SK-N-DZ (cell line): ENCODE results near the gene FMOD. TPM values are rescaled to one million over a fixed set of nuclear protein-coding genes. Genes with fewer than 3 reads are reported as not detected.

Source experiments
- DNase-seq: peaks from one replicate; pipeline ENCODE4 v3.0.0-alpha.2; 2015; ENCODE audit warnings: low spot score
- polyA plus RNA-seq, 2 experiments: library from polyadenylated mRNA; depleted of rRNA; stranded (reverse); fragments of >200 nt; gene quantifications; 2 replicates each; pipeline ENCODE4 v1.2.3, GENCODE V29; 2014

FMOD gene
- 0.14 and 0.19 TPM in 2 replicates for polyA plus RNA-seq (2014; cell fraction: cytosol; rRNA removed)
- 0.14 TPM in 1 of 2 replicates, not detected in the other for polyA plus RNA-seq (2014; cell fraction: nucleus; rRNA removed)

- peak; percentile 30 for DNase-seq
Measured at GRCh38 chr1:203351037-203351625, at the start of gene FMOD. TSS of gene FMOD (minus strand) at chr1:203351122. CDS start at chr1:203348270, 2,852 bp downstream.

DNA sequence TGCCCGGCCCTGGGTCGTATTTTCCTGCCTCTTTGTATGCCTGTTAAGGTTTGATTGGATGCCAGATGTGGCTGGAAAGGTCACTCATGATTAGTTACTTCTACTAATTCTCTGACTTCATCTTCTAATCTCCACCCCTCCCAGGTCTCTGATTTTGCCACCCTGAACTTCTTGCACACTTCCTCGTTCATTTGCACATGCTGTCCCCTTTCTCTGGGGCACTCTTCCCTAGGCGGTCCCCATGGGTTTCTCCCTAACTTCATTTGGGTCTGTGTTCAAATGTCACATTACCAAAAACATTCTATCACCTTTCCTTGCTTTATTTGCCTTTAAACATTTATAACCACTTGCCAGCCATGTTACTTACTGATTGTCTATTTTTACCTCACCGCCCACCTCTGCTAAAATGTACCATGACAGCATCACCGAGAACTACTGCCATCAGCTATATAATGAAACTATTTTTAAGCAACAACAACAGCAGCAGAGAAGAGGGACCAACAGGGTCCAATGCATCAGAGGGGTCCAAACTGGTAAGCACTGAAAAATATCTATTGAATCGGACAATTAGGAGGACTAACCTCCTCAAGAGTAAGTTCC lies 45.8 kb upstream of the FMOD start:
- no peak for DNase-seq

GRCh38 chr1:203395751-203396150 lies 44.8 kb upstream of the FMOD start:
- no peak for DNase-seq

DNA sequence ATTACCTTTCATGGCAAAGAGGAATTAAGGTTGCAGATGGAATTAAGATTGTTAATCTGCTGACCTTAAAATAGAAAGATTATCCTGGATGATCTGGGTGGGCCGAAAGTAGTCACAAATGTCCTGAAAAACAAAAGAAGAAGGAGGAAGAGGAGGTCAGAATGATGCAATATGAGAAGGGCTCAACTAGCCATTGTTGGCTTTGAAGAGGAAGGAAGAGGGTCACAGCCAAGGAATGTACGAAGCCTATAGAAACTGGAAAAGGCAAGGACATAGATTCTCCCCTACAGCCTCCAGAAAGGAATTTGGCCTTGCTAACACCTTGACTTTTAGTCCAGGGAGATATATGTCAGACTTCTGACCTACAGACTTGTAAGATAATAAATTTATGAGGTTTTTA lies 39.4 kb upstream of the FMOD start:
- DNase-seq: no peak

DNA sequence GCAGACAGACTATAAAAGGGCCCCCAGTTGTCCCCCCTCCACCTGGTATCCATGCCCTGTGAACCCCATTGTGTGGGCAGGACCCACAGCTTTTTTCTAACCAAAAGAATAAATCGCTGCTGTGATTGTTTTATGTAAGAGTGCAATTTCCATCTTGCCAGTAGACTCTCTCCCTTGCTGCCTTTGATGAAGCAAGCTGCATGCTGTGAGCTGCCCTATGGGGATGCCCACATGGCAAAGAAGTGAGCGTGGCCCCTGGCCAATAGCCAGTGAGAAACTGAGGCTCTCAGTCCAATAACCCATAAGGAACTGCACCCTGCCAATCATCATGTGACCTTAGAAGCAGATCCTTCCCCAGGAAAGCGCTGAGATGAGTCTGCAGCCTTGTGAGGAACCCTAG lies 37.8 kb upstream of the FMOD start:
- DNase-seq: no peak

DNA sequence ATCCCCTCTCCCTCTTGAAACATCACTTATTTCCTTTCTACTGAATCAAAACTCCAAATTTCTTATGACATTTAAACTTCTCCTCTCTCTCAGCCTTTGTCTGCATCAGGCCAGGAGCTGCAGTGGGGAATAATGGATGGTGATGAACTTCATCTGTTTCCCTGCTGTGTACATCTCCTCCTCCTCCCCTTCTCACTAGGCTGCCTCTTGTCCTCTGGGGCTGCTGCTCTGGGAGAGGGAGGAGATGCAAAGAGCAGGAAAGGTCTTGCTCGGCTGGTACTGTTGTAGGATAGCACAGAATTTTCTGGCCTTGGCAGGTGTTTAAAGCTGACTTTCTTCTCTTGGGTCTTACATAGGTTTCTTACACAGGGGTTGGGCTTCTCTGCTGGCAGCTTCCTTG lies 31.1 kb upstream of the FMOD start:
- DNase-seq: no peak

- DNase-seq: no peak
Measured at GRCh38 chr1:203381151-203381751, 30.3 kb upstream of the FMOD start.

GRCh38 chr1:203380420-203381150 lies 29.7 kb upstream of the FMOD start:
- DNase-seq: no peak

DNA sequence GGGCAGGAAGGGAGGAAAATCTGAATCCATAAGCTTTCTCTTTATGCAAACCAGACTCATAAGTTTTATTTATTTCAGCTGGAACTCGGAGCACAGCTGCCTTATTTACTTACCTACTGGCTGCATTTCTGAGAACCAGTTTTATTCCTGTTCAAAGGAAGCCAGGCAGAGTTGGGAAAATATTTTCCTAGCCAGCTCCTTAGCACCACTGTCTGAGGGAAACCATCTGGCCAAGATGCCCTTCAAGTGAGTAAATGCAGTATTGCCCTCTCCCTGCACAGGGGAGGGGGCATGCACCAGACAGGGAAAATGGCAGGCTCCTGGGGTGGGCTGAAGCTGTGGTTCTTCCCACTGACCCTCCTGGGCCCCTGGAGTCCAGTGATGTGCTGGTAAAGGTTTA lies 28.9 kb upstream of the FMOD start:
- no peak for DNase-seq

- DNase-seq: no peak
Measured at GRCh38 chr1:203378556-203379245, 27.8 kb upstream of the FMOD start.

GRCh38 chr1:203373991-203374390 lies 23.1 kb upstream of the FMOD start:
- no peak for DNase-seq

GRCh38 chr1:203373002-203373401 lies 22.1 kb upstream of the FMOD start:
- no peak for DNase-seq

- DNase-seq: no peak
Measured at GRCh38 chr1:203371288-203371687, 20.4 kb upstream of the FMOD start.

GRCh38 chr1:203369666-203370065 lies 18.7 kb upstream of the FMOD start:
- no peak for DNase-seq

- no peak for DNase-seq
Measured at GRCh38 chr1:203368624-203369451, 17.9 kb upstream of the FMOD start.

DNA sequence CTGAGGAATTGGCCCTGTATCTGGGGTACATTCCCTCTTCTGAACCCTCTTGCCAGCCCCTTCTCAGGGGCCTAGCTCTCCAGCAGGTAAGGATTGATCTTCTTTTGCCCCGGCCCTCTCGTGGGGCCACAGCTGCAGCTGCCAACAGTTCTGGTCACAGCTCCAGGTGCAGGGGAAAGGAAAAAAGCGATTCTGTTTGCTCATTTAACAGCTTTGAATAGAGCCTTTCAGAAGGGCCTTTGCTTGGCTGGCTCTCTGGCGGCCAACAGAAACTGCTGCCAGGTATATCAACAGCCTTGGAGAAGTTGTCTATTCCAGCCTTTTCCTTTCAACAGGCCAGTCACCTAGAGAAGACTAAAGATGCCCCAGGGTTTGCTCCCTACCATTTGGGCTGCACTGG lies 16.1 kb upstream of the FMOD start:
- no peak for DNase-seq

DNA sequence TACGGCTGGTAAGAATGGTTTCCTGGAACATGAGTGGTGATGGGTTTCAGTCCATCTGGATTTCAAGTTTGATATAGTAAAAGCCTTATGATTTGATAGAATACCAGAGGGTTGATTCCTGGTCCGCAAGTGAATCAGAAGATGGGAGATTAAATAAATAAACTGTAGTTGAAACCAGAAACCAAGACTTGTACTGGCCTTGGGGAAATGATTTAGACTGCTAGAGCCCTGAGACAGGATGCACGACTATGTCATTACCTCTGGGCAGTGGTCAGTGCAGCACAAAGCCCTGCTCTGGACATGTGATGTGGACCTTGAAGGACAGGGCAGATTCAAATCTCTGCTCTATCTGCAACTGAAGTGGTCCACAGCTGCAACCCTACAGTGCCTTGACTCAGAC lies 15.6 kb upstream of the FMOD start:
- no peak for DNase-seq

GRCh38 chr1:203364806-203365205 lies 13.9 kb upstream of the FMOD start:
- no peak for DNase-seq

GRCh38 chr1:203364094-203364801 lies 13.3 kb upstream of the FMOD start:
- peak; percentile 37 for DNase-seq

DNA sequence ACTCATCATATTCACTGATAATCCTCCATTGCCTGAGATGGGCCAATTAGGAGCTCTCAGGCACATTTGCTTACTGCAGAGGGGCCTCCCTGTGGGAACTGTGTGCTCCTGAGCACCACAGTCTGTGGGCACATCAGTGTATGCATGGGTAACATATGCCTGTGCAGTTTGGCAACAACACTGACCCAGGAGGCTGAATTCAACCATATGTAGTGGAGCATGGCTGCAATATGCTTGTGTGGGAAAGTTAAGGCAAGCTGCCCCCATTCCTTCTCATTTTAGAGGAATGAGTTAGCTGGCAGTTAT lies 11.8 kb upstream of the FMOD start:
- no peak for DNase-seq
